Thyroid gland (tissue), 4 donors: ENCODE measurements around the gene SLC12A1. TPM values are rescaled to one million over a fixed set of nuclear protein-coding genes. Genes with fewer than 3 reads are reported as not detected.
"Not testable (repeated sequence)": the region's sequence is repeated elsewhere in the genome, so short reads cannot be mapped to it uniquely, and the experiment has no call there.

Experiments used
- DNase-seq, 2 donors: peaks; one replicate each; pipeline ENCODE4 v3.0.0-alpha.2; 2019
- H3K27ac ChIP-seq, 3 donors: fragments of 200-600 bp; sonication (generic); 1 replicate in 2 of 3; 2 replicates in 1 of 3; pipeline ENCODE4 v1.5.1; 2016 to 2019; ENCODE audit warnings: mild to moderate bottlenecking in 1 of 3, moderate library complexity in 1 of 3
- H3K27me3 ChIP-seq: fragments of 200-600 bp; sonication (generic); one replicate; pipeline ENCODE4 v1.5.1; 2019
- H3K36me3 ChIP-seq, 2 donors: fragments of 200-600 bp; sonication (generic); one replicate each; pipeline ENCODE4 v1.5.1; 2016 to 2019
- H3K4me1 ChIP-seq, 2 donors: fragments of 200-600 bp; sonication (generic); one replicate each; pipeline ENCODE4 v1.5.1; 2017 to 2019
- H3K4me3 ChIP-seq, 3 donors: fragments of 200-600 bp; sonication (generic); replicated peaks in 1 of 3; 1 replicate in 2 of 3; 2 replicates in 1 of 3; pipeline ENCODE4 v1.5.1; 2016; ENCODE audit warnings: mild to moderate bottlenecking in 1 of 3
- H3K9me3 ChIP-seq: fragments of 200-600 bp; sonication (generic); one replicate; pipeline ENCODE4 v1.5.1; 2017
- POLR2A ChIP-seq, 2 donors: fragments of 450-650 bp; IDR thresholded peaks; one replicate each; pipeline ENCODE4 v1.6.1; 2017; ENCODE audit warnings: antibody characterized with exemption in 2 of 2, mild to moderate bottlenecking in 2 of 2, moderate library complexity in 1 of 2
- WGBS, 2 donors: methylation state at CpG; one replicate each; pipeline ENCODE4 v1.1.5; 2017; 5-methylcytosine and 5-hydroxymethylcytosine counted together
- intact Hi-C: fragments of 100-400 bp; cut with DNase I; formaldehyde crosslinking; loops from one replicate; pipeline ENCODE4 v1.15.1; 2023
- total RNA-seq, 4 donors: library from RNA; depleted of rRNA; stranded (reverse); fragments of >200 nt; gene quantifications; one replicate each; pipeline ENCODE4 v1.2.3, GENCODE V29; 2016
- TF ChIP-seq, protein P1 (sequence below), 6 experiments: fragments of 200-600 bp in 3 of 6; fragments of 450-650 bp in 3 of 6; sonication (generic) in 3 of 6; IDR thresholded peaks; one replicate each; pipeline ENCODE4 v1.5.1; 2016 to 2019; ENCODE audit warnings: antibody characterized with exemption in 6 of 6, mild to moderate bottlenecking in 2 of 6, inconsistent platforms in 1 of 6, moderate library complexity in 1 of 6

SLC12A1 gene
- total RNA-seq, 4 donors from 2014 or later: not detected

DNA sequence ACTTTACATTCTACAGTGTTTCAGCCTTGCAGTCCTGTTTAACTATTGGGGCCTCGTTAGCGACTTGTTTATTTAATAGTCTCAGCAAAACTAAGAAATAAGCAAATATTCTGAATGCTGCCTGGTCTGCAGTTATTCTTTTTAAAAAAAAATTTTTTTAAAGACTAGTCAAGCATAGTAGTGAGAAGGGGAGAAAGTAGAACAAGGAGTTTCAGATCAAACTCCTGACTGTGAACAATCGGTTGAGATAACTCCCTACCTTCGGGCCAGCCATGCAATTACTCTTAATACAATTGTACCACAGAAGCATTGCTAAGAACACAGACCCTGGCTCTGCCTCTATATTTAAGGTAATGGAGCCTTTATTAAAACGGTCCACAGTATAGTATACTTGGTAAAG, 119.3 kb downstream of the SLC12A1 start:
- peak; percentile 44 to 49 for DNase-seq
- intact Hi-C loops: no loop called here
- H3K4me1 ChIP-seq: peaks cover 14 to 23% of the 10 kb centered on the region in 2 donors
- TF ChIP-seq, protein P1, sequence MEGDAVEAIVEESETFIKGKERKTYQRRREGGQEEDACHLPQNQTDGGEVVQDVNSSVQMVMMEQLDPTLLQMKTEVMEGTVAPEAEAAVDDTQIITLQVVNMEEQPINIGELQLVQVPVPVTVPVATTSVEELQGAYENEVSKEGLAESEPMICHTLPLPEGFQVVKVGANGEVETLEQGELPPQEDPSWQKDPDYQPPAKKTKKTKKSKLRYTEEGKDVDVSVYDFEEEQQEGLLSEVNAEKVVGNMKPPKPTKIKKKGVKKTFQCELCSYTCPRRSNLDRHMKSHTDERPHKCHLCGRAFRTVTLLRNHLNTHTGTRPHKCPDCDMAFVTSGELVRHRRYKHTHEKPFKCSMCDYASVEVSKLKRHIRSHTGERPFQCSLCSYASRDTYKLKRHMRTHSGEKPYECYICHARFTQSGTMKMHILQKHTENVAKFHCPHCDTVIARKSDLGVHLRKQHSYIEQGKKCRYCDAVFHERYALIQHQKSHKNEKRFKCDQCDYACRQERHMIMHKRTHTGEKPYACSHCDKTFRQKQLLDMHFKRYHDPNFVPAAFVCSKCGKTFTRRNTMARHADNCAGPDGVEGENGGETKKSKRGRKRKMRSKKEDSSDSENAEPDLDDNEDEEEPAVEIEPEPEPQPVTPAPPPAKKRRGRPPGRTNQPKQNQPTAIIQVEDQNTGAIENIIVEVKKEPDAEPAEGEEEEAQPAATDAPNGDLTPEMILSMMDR (IDR thresholded peaks at IDR 0.05): no peak
- no peak for TF ChIP-seq POLR2A (IDR thresholded peaks at IDR 0.05)
- no peak overlapping the region for H3K4me3 ChIP-seq
- no peaks in the 10 kb centered on the region for H3K36me3 ChIP-seq
- 32 to 45% methylated on average over 5 of the region's 5 CpGs for WGBS, 2 donors
- no peaks in the 10 kb centered on the region for H3K27me3 ChIP-seq
- peak overlapping the region; percentile 76 to 77 (median 76) for H3K27ac ChIP-seq
- no peaks in the 10 kb centered on the region for H3K9me3 ChIP-seq

DNA sequence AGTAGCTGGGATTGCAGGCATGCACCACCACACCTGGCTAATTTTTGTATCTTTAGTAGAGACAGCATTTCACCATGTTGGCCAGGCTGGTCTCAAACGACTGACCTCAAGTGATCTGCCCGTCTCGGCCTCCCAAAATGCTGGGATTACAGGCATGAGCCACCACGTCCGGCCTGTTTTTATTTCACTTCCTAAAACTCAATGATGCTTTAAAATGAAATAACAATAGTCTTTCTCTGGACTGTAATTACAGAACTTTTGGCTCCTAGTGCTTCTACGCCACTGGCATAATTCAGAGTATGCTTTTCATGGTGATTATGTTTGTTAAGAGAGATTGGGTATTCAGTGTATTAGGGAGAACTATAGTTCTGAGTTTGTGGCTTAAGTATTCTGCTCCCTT, 120.1 kb downstream of the SLC12A1 start:
- intact Hi-C loops, H3K9me3 ChIP-seq, H3K27me3 ChIP-seq, H3K36me3 ChIP-seq, H3K4me3 ChIP-seq: not testable (repeated sequence)
- Histone ChIP-seq H3K27ac (peak overlapping the region; percentile 72 to 77 (median 76)), H3K4me1 (peaks cover 16 to 25% of the 10 kb centered on the region in 2 donors)
- peak; percentile 42 to 53 for DNase-seq
- 38 to 55% methylated on average over 6 of the region's 6 CpGs for WGBS, 2 donors

DNA sequence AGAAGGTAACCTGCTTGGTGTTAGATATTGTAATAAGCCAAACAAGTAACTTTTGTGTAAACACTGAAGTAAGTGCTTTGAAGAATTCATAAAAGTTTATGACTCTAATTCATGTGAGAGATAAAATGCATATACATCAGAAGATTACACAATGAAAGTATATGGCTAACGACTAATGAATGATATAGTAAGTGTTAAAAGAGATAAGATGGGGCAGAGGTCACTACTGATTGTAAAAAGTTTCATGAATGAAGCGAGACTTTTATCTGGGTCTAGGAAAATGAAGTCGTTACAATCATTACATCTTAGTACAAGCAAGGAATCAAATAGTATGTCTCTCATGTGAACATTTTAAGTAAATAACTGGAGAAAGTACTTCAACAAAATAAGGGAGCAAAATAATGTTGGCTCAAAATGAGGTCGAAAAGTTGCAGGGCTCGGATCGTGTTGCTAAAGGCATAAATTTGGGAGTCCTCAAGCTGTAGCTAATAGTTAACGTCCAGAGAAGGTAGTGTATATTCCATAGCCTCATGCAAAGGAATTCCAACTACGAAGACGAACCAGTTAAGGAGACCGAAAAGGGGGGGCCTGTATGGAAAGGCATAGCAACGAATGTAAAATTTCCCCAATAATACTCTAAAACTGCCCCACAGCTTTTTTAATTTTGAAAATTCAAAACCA, 124.1 kb downstream of the SLC12A1 start:
- H3K4me1 ChIP-seq: peaks cover 23 to 25% of the 10 kb centered on the region in 2 donors
- H3K27ac ChIP-seq: peak overlapping the region in 2 of 3 donors; percentile 89 to 99
- WGBS, 2 donors: 23 to 29% methylated on average over 11 of the region's 11 CpGs
- no peaks in the 10 kb centered on the region for H3K27me3 ChIP-seq
- H3K4me3 ChIP-seq: peak overlapping the region in 2 of 3 donors; percentile 85 to 94
- no peak for TF ChIP-seq POLR2A (IDR thresholded peaks at IDR 0.05)
- TF ChIP-seq, protein P1 (IDR thresholded peaks at IDR 0.05): no peak
- no peak for DNase-seq
- intact Hi-C loops: no loop called here
- peaks cover 5 to 7% of the 10 kb centered on the region in 2 donors for H3K36me3 ChIP-seq
- no peaks in the 10 kb centered on the region for H3K9me3 ChIP-seq

DNA sequence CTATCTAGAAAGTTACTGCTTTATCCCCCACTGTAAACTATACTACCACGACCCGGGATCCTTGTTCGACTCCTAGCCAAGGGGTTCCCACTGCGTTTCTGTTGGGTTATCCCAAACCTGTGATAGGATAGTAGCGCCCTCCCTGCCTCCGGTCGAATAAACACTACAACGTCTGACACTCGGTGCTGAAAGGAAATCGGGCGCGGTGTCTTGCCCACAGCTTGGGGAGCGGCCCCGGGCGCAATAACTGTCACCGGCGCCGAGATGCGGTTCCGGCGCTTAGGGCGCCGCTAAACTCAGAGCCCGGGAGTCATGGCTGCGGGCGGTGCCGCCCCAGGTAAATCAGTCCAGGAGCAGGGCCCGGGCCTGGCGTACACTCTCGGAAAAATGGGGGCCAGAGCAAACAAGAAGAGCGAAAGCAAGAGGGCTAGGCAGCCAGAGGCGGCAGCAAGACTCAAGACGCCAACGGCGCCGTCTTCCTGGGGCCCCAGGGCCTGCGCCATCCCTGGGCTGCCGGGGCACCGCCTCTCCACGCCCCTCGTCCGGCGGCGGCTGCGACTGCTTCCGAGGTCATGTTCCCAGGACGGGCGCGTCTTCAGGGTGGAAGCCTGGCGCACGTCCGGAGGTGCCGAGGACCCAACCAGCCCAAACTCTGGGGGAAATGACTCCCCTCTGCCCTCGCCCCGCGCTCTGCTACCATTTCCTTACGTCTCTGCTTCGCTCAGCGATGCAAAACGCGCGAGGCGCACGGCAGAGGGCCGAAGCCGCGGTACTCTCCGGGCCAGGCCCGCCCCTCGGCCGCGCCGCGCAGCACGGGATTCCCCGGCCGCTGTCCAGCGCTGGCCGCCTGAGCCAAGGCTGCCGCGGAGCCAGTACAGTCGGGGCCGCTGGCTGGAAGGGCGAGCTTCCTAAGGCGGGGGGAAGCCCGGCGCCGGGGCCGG, 125.0 kb downstream of the SLC12A1 start, which contains the start of gene DUT:
TSS of gene DUT (plus strand) at position 575 of the 941 bp plus-strand sequence. CDS start at position 662, 87 bp downstream.
- 0 to 1% methylated on average over 19 to 66 of the region's 89 CpGs for WGBS, 2 donors
- intact Hi-C loops: no loop called here
- peak within 1 kb of the TSS; percentile 82 to 99 (median 89) for H3K27ac ChIP-seq
- H3K4me1 ChIP-seq: peaks cover 18 to 19% of the 10 kb centered on the region in 2 donors
- peak within 1 kb of the TSS; percentile 85 to 100 (median 94) for H3K4me3 ChIP-seq
- DNase-seq: peak; percentile 82 to 85
- TF ChIP-seq, protein P1 (IDR thresholded peaks at IDR 0.05): no peak
- TF ChIP-seq POLR2A (IDR thresholded peaks at IDR 0.05): peak; percentile 41 to 95
- H3K36me3 ChIP-seq: peaks cover 5 to 7% of the 10 kb centered on the region in 2 donors
- H3K9me3 ChIP-seq: no peaks in the 10 kb centered on the region
- H3K27me3 ChIP-seq: no peaks in the 10 kb centered on the region

DNA sequence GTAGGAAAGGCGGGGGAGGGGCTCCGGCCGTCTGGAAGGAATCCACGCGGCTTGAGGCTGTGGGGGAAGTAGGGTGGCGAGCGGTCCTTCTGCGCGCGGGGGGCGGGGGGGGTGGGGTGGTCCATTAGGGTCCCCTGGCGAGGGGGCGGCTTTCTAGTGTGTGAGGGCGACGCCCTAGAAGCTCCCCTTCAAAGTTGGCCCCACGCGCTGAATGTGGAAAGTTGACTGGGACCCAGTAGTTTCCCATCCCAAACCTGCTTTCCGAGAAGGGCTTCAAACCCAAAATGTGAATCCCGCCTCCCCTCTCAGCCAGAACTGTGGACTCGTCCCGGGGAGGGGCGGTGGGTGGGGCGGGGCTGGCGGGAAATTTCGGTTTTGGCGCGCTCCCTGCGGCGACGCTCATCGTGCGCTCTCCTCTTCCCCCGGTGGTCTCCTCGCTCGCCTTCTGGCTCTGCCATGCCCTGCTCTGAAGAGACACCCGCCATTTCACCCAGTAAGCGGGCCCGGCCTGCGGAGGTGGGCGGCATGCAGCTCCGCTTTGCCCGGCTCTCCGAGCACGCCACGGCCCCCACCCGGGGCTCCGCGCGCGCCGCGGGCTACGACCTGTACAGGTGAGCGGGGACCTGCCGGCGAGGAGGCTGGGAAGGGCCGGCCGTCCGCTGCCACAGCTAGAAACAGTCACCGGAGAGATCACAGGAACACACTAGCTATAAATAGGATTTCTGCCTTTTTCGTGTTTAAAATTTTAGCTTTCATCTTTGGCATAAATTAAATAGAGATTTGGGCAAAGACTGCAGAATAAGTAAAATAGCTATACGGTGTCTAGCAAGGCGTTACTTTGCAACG, 125.9 kb downstream of the SLC12A1 start:
- H3K27ac ChIP-seq: peak overlapping the region; percentile 82 to 99 (median 89)
- peak overlapping the region; percentile 85 to 100 (median 94) for H3K4me3 ChIP-seq
- peaks cover 14 to 17% of the 10 kb centered on the region in 2 donors for H3K4me1 ChIP-seq
- TF ChIP-seq POLR2A (IDR thresholded peaks at IDR 0.05): no peak
- TF ChIP-seq, protein P1 (IDR thresholded peaks at IDR 0.05): no peak
- intact Hi-C loops: no loop called here
- no peaks in the 10 kb centered on the region for H3K27me3 ChIP-seq
- H3K9me3 ChIP-seq: no peaks in the 10 kb centered on the region
- 1 to 2% methylated on average over 13 to 48 of the region's 64 CpGs for WGBS, 2 donors
- peak; percentile 55 to 56 for DNase-seq
- H3K36me3 ChIP-seq: peaks cover 5 to 7% of the 10 kb centered on the region in 2 donors
